Body of pancreas (tissue), 4 donors: ENCODE measurements around the gene WNT3A. TPM values are rescaled to one million over a fixed set of nuclear protein-coding genes. Genes with fewer than 3 reads are reported as not detected.

Experiments
- ATAC-seq: fragments of 150-250 bp; one replicate; pipeline ENCODE4 v1.9.1; 2016
- DNase-seq, 4 donors: peaks; one replicate each; pipeline ENCODE4 v3.0.0-alpha.2; 2019
- H3K27ac ChIP-seq, 4 donors: fragments of 200-600 bp; sonication (generic); 1 replicate in 3 of 4; 2 replicates in 1 of 4; pipeline versions ENCODE4 v1.5.1 to v1.6.1; 2016 to 2019; ENCODE audit warnings: mild to moderate bottlenecking in 1 of 4, mixed read lengths in 1 of 4, moderate library complexity in 1 of 4
- H3K27me3 ChIP-seq, 2 donors: fragments of 200-600 bp; sonication (generic); one replicate each; pipeline ENCODE4 v1.6.0; 2016; ENCODE audit warnings: mild to moderate bottlenecking in 1 of 2
- H3K36me3 ChIP-seq, 2 donors: fragments of 200-600 bp; sonication (generic); replicated peaks in 1 of 2; 2 replicates each; pipeline ENCODE4 v1.5.1; 2016; ENCODE audit warnings: low read depth in 2 of 2; ENCODE audit not compliant: insufficient read depth in 1 of 2
- H3K4me1 ChIP-seq: fragments of 200-600 bp; sonication (generic); one replicate; pipeline ENCODE4 v1.6.0; 2016
- H3K4me3 ChIP-seq, 2 donors: fragments of 200-600 bp; sonication (generic); 1 replicate in 1 of 2; 2 replicates in 1 of 2; pipeline ENCODE4 v1.5.1; 2016 to 2019
- H3K9me3 ChIP-seq, 3 donors: fragments of 200-600 bp; sonication (generic); 1 replicate in 2 of 3; 2 replicates in 1 of 3; pipeline ENCODE4 v1.5.1; 2016
- CTCF ChIP-seq, 7 experiments: fragments of 450-650 bp in 4 of 7; fragments of 200-600 bp in 3 of 7; sonication (generic) in 3 of 7; IDR thresholded peaks; one replicate each; pipeline ENCODE4 v1.5.1; 2016 to 2019; ENCODE audit warnings: antibody characterized with exemption in 7 of 7
- POLR2A ChIP-seq, 3 donors: fragments of 450-650 bp; IDR thresholded peaks; one replicate each; pipeline ENCODE4 v1.6.1; 2016; ENCODE audit warnings: antibody characterized with exemption in 3 of 3, mild to moderate bottlenecking in 2 of 3
- WGBS, 2 donors: methylation state at CpG; one replicate each; pipeline ENCODE4 v1.1.5; 2017; 5-methylcytosine and 5-hydroxymethylcytosine counted together
- intact Hi-C: fragments of 100-400 bp; cut with DNase I; formaldehyde crosslinking; loops from one replicate; pipeline ENCODE4 v1.15.1; 2023
- total RNA-seq, 2 donors: library from RNA; depleted of rRNA; stranded (reverse); fragments of >200 nt; gene quantifications; one replicate each; pipeline ENCODE4 v1.1.0, GENCODE V29; 2016

The WNT3A gene
- total RNA-seq, 2 donors from 2014 or later, result not detected

GRCh38 chr1:228034954-228035837, 28.4 kb downstream of the WNT3A start:
- intact Hi-C loops, result no loop called here
- 79 to 96% methylated on average over 9 to 16 of the region's 16 CpGs for WGBS, 2 donors
- Histone ChIP-seq H3K36me3 (no peaks in the 10 kb centered on the region), H3K9me3 (peaks cover 0 to 3% (median 0%) of the 10 kb centered on the region in 3 donors), H3K27me3 (peaks cover 0 to 8% of the 10 kb centered on the region in 2 donors), H3K4me3 (no peak overlapping the region), H3K27ac (no peak overlapping the region), H3K4me1 (peaks cover 9% of the 10 kb centered on the region)
- DNase-seq, result no peak
- TF ChIP-seq POLR2A (IDR thresholded peaks at IDR 0.05) (no peak), CTCF (IDR thresholded peaks at IDR 0.05) (no peak)
- ATAC-seq, result no peak

- Histone ChIP-seq H3K4me1 (peaks cover 9% of the 10 kb centered on the region), H3K27me3 (peaks cover 0 to 8% of the 10 kb centered on the region in 2 donors), H3K27ac (no peak overlapping the region), H3K4me3 (no peak overlapping the region), H3K9me3 (peaks cover 0 to 3% (median 0%) of the 10 kb centered on the region in 3 donors), H3K36me3 (no peaks in the 10 kb centered on the region)
- DNase-seq, result no peak
- TF ChIP-seq POLR2A (IDR thresholded peaks at IDR 0.05) (no peak), CTCF (IDR thresholded peaks at IDR 0.05) (no peak)
- WGBS, 2 donors, result 74 to 93% methylated on average over 4 to 5 of the region's 5 CpGs
- no peak for ATAC-seq
- intact Hi-C loops, result no loop called here
Observed at GRCh38 chr1:228035844-228036243, 29.0 kb downstream of the WNT3A start.

DNA sequence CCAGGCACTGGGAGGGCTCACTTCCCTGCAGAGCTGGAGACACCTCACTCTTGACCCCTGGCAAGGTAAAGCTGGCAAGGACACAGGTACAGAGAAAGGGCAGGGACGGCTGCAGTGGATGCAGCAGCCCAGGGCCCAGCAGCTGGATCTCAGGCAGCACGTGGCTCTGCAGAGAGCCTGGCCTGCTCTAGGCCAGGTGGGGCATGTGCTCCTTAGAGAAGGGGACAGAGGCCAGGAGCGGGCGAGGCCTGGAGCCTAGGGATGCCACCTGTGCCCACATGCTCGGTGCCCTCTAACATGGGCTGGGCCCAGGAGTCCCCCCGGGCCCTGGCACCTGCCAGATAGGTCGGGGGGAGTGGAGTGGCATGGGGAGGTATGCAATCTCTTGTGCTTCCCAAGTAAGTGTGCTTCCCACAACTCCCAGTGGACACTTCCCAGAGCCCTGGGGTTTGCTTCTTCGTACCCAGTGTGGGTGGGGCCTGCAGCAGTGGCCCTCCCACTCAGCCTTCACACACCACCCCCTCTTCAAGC, 30.0 kb downstream of the WNT3A start:
- no peak for TF ChIP-seq POLR2A (IDR thresholded peaks at IDR 0.05)
- no peak for TF ChIP-seq CTCF (IDR thresholded peaks at IDR 0.05)
- no peak overlapping the region for H3K27ac ChIP-seq
- 76 to 93% methylated on average over 3 to 7 of the region's 8 CpGs for WGBS, 2 donors
- H3K9me3 ChIP-seq, result peaks cover 0 to 3% (median 0%) of the 10 kb centered on the region in 3 donors
- no peak for ATAC-seq
- DNase-seq, result no peak
- intact Hi-C loops, result no loop called here
- H3K4me1 ChIP-seq, result peaks cover 9% of the 10 kb centered on the region
- peaks cover 0 to 8% of the 10 kb centered on the region in 2 donors for H3K27me3 ChIP-seq
- no peaks in the 10 kb centered on the region for H3K36me3 ChIP-seq
- H3K4me3 ChIP-seq, result no peak overlapping the region

GRCh38 chr1:228037401-228038386, 30.9 kb downstream of the WNT3A start:
- Histone ChIP-seq H3K9me3 (peaks cover 0 to 3% (median 0%) of the 10 kb centered on the region in 3 donors), H3K4me3 (no peak overlapping the region), H3K27ac (no peak overlapping the region), H3K4me1 (peaks cover 9% of the 10 kb centered on the region), H3K36me3 (no peaks in the 10 kb centered on the region), H3K27me3 (peaks cover 0 to 8% of the 10 kb centered on the region in 2 donors)
- DNase-seq (peak in 3 of 4 donors; percentile 20 to 47 (median 24)), ATAC-seq (peak; percentile 77)
- WGBS, 2 donors, result 3 to 7% methylated on average over 28 to 72 of the region's 80 CpGs
- intact Hi-C loops, result no loop called here
- TF ChIP-seq CTCF (IDR thresholded peaks at IDR 0.05) (no peak), POLR2A (IDR thresholded peaks at IDR 0.05) (no peak)
